Measurements from ENCODE around the gene SOCS2.

GRCh38 chr12:93577222-93577621 lies 4.7 kb downstream of the SOCS2 start:
- TF ChIP-seq REST (IDR thresholded peaks at IDR 0.05; ENCODE audit: insufficient read depth in 1 of 2, low read depth in 2 of 2, low read length in 2 of 2) (no peak), SIN3A (IDR thresholded peaks at IDR 0.05; ENCODE audit: borderline replicate concordance, insufficient read depth, low read length) (no peak), POLR2AphosphoS5 (IDR thresholded peaks at IDR 0.05; ENCODE audit: low read depth, low read length) (no peak)

Measured in PFSK-1 (cell line).